Neural progenitor cell (in vitro differentiated cells): ENCODE measurements around the gene TAOK2. TPM values are rescaled to one million over a fixed set of nuclear protein-coding genes. Genes with fewer than 3 reads are reported as not detected.

ENCODE experiments used
- DNase-seq: peaks from one replicate; pipeline ENCODE4 v3.0.0-alpha.2; 2016; ENCODE audit warnings: low spot score
- H2AFZ ChIP-seq: fragments of 200-600 bp; sonication (generic); replicated peaks from 2 replicates; pipeline ENCODE4 v1.6.1; 2016; ENCODE audit warnings: antibody characterized with exemption
- H3F3A ChIP-seq: fragments of 200-600 bp; sonication (generic); 2 replicates; pipeline ENCODE4 v1.6.1; 2016; ENCODE audit warnings: antibody characterized with exemption, low read depth
- H3K27ac ChIP-seq: fragments of 200-600 bp; sonication (generic); 2 replicates; pipeline ENCODE4 v1.5.1; 2016; ENCODE audit warnings: mild to moderate bottlenecking
- H3K27me3 ChIP-seq: fragments of 200-600 bp; sonication (generic); 2 replicates; pipeline ENCODE4 v1.6.1; 2016; ENCODE audit warnings: mild to moderate bottlenecking, moderate library complexity
- H3K36me3 ChIP-seq: fragments of 200-600 bp; sonication (generic); 2 replicates; pipeline ENCODE4 v1.5.1; 2016
- H3K4me1 ChIP-seq: fragments of 200-600 bp; sonication (generic); 2 replicates; pipeline ENCODE4 v1.6.1; 2016; ENCODE audit warnings: mixed run types
- H3K4me2 ChIP-seq: fragments of 200-600 bp; sonication (generic); 2 replicates; pipeline ENCODE4 v1.6.1; 2016
- H3K4me3 ChIP-seq: fragments of 200-600 bp; sonication (generic); 2 replicates; pipeline ENCODE4 v1.5.1; 2016
- H3K79me2 ChIP-seq: fragments of 200-600 bp; sonication (generic); 2 replicates; pipeline ENCODE4 v1.6.1; 2016; ENCODE audit warnings: low read depth
- H3K9ac ChIP-seq: fragments of 200-600 bp; sonication (generic); 2 replicates; pipeline ENCODE4 v1.6.1; 2016
- H3K9me3 ChIP-seq: fragments of 200-600 bp; sonication (generic); 2 replicates; pipeline ENCODE4 v1.5.1; 2016; ENCODE audit warnings: low read depth
- H4K20me1 ChIP-seq: fragments of 200-600 bp; sonication (generic); 2 replicates; pipeline ENCODE4 v1.6.1; 2016; ENCODE audit warnings: low read depth
- H3K27ac Mint-ChIP-seq: 3 replicates; pipeline ENCODE4 v1.8.0; 2021; ENCODE audit warnings: mixed read lengths
- H3K27me3 Mint-ChIP-seq: 2 replicates; pipeline ENCODE4 v1.8.0; 2022; ENCODE audit warnings: low read depth, mild to moderate bottlenecking, inconsistent platforms, moderate library complexity, mixed read lengths; ENCODE audit not compliant: insufficient read depth
- H3K36me3 Mint-ChIP-seq: 3 replicates; pipeline ENCODE4 v1.8.0; 2021; ENCODE audit warnings: mixed read lengths
- H3K4me1 Mint-ChIP-seq: 3 replicates; pipeline ENCODE4 v1.8.0; 2021; ENCODE audit warnings: mixed read lengths
- H3K4me3 Mint-ChIP-seq: 3 replicates; pipeline ENCODE4 v1.8.0; 2021; ENCODE audit warnings: mild to moderate bottlenecking, moderate library complexity, mixed read lengths
- H3K9me3 Mint-ChIP-seq: 3 replicates; pipeline ENCODE4 v1.8.0; 2020; ENCODE audit warnings: mixed read lengths
- CTCF ChIP-seq: fragments of 200-600 bp; sonication (generic); IDR thresholded peaks from 2 replicates; pipeline ENCODE4 v1.5.1; 2017; ENCODE audit warnings: antibody characterized with exemption, mild to moderate bottlenecking
- EZH2 ChIP-seq: fragments of 200-600 bp; sonication (generic); IDR thresholded peaks from 2 replicates; pipeline ENCODE4 v1.6.1; 2017; ENCODE audit warnings: antibody characterized with exemption, mild to moderate bottlenecking, moderate library complexity
- EZH2phosphoT487 ChIP-seq: fragments of 200-600 bp; sonication (generic); IDR thresholded peaks from 2 replicates; pipeline ENCODE4 v1.6.1; 2017; ENCODE audit warnings: antibody characterized with exemption
- total RNA-seq: library from RNA; depleted of rRNA; stranded (reverse); fragments of >200 nt; gene quantifications from 2 replicates; pipeline ENCODE4 v1.2.3, GENCODE V29; 2015; ENCODE audit warnings: low replicate concordance

Gene TAOK2
- total RNA-seq, 1 donor from 2014 or later = 13.8 TPM

- peaks cover 18% of the 10 kb centered on the region for H3K4me1 Mint-ChIP-seq
- H3K4me1 ChIP-seq = peaks cover 5% of the 10 kb centered on the region
- no peaks in the 10 kb centered on the region for H3K36me3 ChIP-seq
- no peak overlapping the region for H3K9ac ChIP-seq
- H3K4me2 ChIP-seq = no peak overlapping the region
- no peaks in the 10 kb centered on the region for H3K9me3 Mint-ChIP-seq
- H3K9me3 ChIP-seq = no peaks in the 10 kb centered on the region
- H3K4me3 ChIP-seq = no peak overlapping the region
- H2AFZ ChIP-seq = no peak overlapping the region
- no peak overlapping the region for H3K27ac ChIP-seq
- H3K27me3 Mint-ChIP-seq = peaks cover 6% of the 10 kb centered on the region
- peaks cover 19% of the 10 kb centered on the region for H3K36me3 Mint-ChIP-seq
- no peak for TF ChIP-seq EZH2
- no peak for TF ChIP-seq CTCF
- no peak for TF ChIP-seq EZH2phosphoT487
- peaks cover 20% of the 10 kb centered on the region for H3F3A ChIP-seq
- H3K27me3 ChIP-seq = no peaks in the 10 kb centered on the region
- H3K4me3 Mint-ChIP-seq = no peak overlapping the region
- H3K27ac Mint-ChIP-seq = no peak overlapping the region
- DNase-seq = no peak
- no peaks in the 10 kb centered on the region for H4K20me1 ChIP-seq
- no peaks in the 10 kb centered on the region for H3K79me2 ChIP-seq
These were observed 17.4 kb downstream of the TAOK2 start for GRCh38 chr16:29990883-29991570.

GRCh38 chr16:29991571-29991904 is 17.9 kb downstream of the TAOK2 start:
- Histone ChIP-seq H3K79me2 (peaks cover 2% of the 10 kb centered on the region), H3K9me3 (no peaks in the 10 kb centered on the region), H3F3A (peaks cover 20% of the 10 kb centered on the region), H3K36me3 (no peaks in the 10 kb centered on the region), H3K4me1 (peaks cover 5% of the 10 kb centered on the region), H3K27me3 (no peaks in the 10 kb centered on the region), H3K4me3 (no peak overlapping the region), H3K9ac (no peak overlapping the region), H3K4me2 (no peak overlapping the region), H3K27ac (no peak overlapping the region), H2AFZ (no peak overlapping the region), H4K20me1 (no peaks in the 10 kb centered on the region)
- Mint-ChIP-seq H3K27me3 (peaks cover 6% of the 10 kb centered on the region), H3K4me3 (no peak overlapping the region), H3K27ac (no peak overlapping the region), H3K4me1 (peaks cover 23% of the 10 kb centered on the region), H3K9me3 (no peaks in the 10 kb centered on the region), H3K36me3 (peaks cover 17% of the 10 kb centered on the region)
- DNase-seq = no peak
- TF ChIP-seq EZH2 (no peak), CTCF (no peak), EZH2phosphoT487 (no peak)

- Histone ChIP-seq H2AFZ (no peak overlapping the region), H4K20me1 (no peaks in the 10 kb centered on the region), H3K36me3 (no peaks in the 10 kb centered on the region), H3K79me2 (peaks cover 11% of the 10 kb centered on the region), H3K27ac (no peak overlapping the region), H3K4me2 (no peak overlapping the region), H3K4me1 (peaks cover 12% of the 10 kb centered on the region), H3K9ac (no peak overlapping the region), H3K4me3 (no peak overlapping the region), H3F3A (peaks cover 20% of the 10 kb centered on the region), H3K27me3 (no peaks in the 10 kb centered on the region), H3K9me3 (no peaks in the 10 kb centered on the region)
- Mint-ChIP-seq H3K9me3 (no peaks in the 10 kb centered on the region), H3K4me1 (peaks cover 29% of the 10 kb centered on the region), H3K4me3 (no peak overlapping the region), H3K27ac (no peak overlapping the region), H3K36me3 (peaks cover 15% of the 10 kb centered on the region), H3K27me3 (peaks cover 6% of the 10 kb centered on the region)
- TF ChIP-seq EZH2 = no peak
- no peak for TF ChIP-seq CTCF
- no peak for TF ChIP-seq EZH2phosphoT487
- no peak for DNase-seq
These were observed 18.8 kb downstream of the TAOK2 start for GRCh38 chr16:29992344-29992967.
